ENCODE data around the gene NTM.
A peak's percentile ranks its signal among the peaks of the same experiment; 100 is the strongest.

Gene NTM

DNA sequence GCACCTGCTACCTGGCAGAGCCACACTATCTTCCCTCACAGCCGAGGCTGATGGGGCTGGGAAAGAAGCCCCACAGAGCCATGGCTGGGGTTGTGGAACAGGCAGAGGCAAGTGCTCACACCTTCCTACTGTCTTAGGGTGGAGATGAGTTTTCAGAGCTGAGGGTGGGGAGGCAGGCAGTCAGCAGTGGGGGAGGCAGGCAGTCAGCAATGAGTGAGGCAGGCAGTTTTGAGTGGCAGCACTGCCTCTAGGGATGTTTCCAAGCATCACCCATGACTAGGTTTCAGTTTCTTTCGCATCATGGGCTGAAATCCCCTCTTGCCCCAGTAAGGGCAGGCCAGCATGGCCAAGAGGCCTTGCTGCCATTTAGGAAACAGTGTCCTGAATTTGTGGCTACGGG is 41.6 kb upstream of the NTM start:
- Histone ChIP-seq H3K4ac (ENCODE audit: low read length) (no peak overlapping the region), H2BK120ac (ENCODE audit: low read depth, low read length) (no peak overlapping the region), H3K4me2 (ENCODE audit: insufficient read depth, low read length, poor library complexity, severe bottlenecking) (no peak overlapping the region), H3K18ac (ENCODE audit: low read length) (peak overlapping the region; percentile 46), H2AFZ (ENCODE audit: low read length) (no peak overlapping the region), H2BK12ac (ENCODE audit: low read length) (no peak overlapping the region), H2BK15ac (ENCODE audit: low read length) (no peak overlapping the region), H3K9ac (ENCODE audit: low read depth, low read length, poor library complexity) (no peak overlapping the region), H3K14ac (ENCODE audit: low read length) (no peak overlapping the region), H2BK5ac (ENCODE audit: low read length) (no peak overlapping the region), H4K91ac (ENCODE audit: low read depth, low read length, poor library complexity) (no peak overlapping the region), H2AK5ac (ENCODE audit: low read depth, low read length) (peak overlapping the region; percentile 36), H3K36me3 (replicated peaks in 1 of 2; ENCODE audit: control insufficient read depth in 2 of 2, insufficient read depth in 2 of 2, low read length in 2 of 2) (no peaks in the 10 kb centered on the region), H4K8ac (ENCODE audit: low read depth, low read length) (no peak overlapping the region), H3K23ac (ENCODE audit: low read depth, low read length, poor library complexity) (no peak overlapping the region), H3K9me3 (replicated peaks in 1 of 2; ENCODE audit: control insufficient read depth in 2 of 2, insufficient read depth in 1 of 2, low read depth in 1 of 2, low read length in 2 of 2) (peaks cover 0 to 3% of the 10 kb centered on the region in 2 donors), H3K27ac (replicated peaks; ENCODE audit: low read length) (no peak overlapping the region), H3K4me3 (ENCODE audit: low read length in 2 of 2) (no peak overlapping the region), H3K79me1 (ENCODE audit: low read depth, low read length) (no peaks in the 10 kb centered on the region), H3K27me3 (ENCODE audit: control insufficient read depth in 3 of 3, insufficient read depth in 3 of 3, low read depth in 1 of 3, low read length in 3 of 3) (no peaks in the 10 kb centered on the region), H3K4me1 (ENCODE audit: control insufficient read depth in 2 of 2, insufficient read depth in 1 of 2, low read depth in 1 of 2, low read length in 2 of 2) (peaks cover 0 to 2% of the 10 kb centered on the region in 2 donors)
- WGBS, 2 donors (ENCODE audit: extremely low coverage in 2 of 2, insufficient read length in 2 of 2, insufficient replicate concordance in 1 of 2), result no CpG with 5 or more reads among the region's 3 CpGs
- no peak for DNase-seq (ENCODE audit: low spot score)

DNA sequence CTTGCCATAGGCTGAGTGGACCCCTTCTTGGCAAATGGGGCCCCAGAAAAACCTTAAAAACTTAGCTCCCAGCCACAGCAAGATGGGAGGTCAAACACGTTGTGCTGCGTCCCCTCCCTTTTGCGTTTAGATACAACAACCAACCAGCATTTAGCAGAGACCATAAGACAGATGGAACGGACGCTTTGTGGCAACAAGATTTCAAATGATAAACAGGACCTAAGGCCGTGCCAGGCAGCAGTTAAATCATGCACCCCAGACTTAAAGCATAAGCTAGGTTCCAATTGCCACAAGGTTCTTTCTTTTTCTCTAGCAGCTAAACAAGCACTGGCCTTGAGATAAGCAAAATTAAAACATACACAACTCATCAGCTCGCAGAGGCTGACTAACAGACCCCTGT is 39.4 kb upstream of the NTM start:
- no peak overlapping the region for H4K8ac ChIP-seq (ENCODE audit: low read depth, low read length)
- H2AFZ ChIP-seq (ENCODE audit: low read length), result no peak overlapping the region
- H3K9ac ChIP-seq (ENCODE audit: low read depth, low read length, poor library complexity), result no peak overlapping the region
- H2BK15ac ChIP-seq (ENCODE audit: low read length), result no peak overlapping the region
- no peak overlapping the region for H2BK12ac ChIP-seq (ENCODE audit: low read length)
- no peak overlapping the region for H3K27ac ChIP-seq (replicated peaks; ENCODE audit: low read length)
- H3K14ac ChIP-seq (ENCODE audit: low read length), result no peak overlapping the region
- no peak overlapping the region for H3K4me2 ChIP-seq (ENCODE audit: insufficient read depth, low read length, poor library complexity, severe bottlenecking)
- no peak overlapping the region for H2BK120ac ChIP-seq (ENCODE audit: low read depth, low read length)
- no peaks in the 10 kb centered on the region for H3K79me1 ChIP-seq (ENCODE audit: low read depth, low read length)
- no peak for DNase-seq (ENCODE audit: low spot score)
- no peak overlapping the region for H2BK5ac ChIP-seq (ENCODE audit: low read length)
- H3K18ac ChIP-seq (ENCODE audit: low read length), result no peak overlapping the region
- WGBS, 2 donors (ENCODE audit: extremely low coverage in 2 of 2, insufficient read length in 2 of 2, insufficient replicate concordance in 1 of 2), result no CpG with 5 or more reads among the region's 7 CpGs
- no peak overlapping the region for H3K4ac ChIP-seq (ENCODE audit: low read length)
- H3K4me3 ChIP-seq (ENCODE audit: low read length in 2 of 2), result no peak overlapping the region
- H3K36me3 ChIP-seq (replicated peaks in 1 of 2; ENCODE audit: control insufficient read depth in 2 of 2, insufficient read depth in 2 of 2, low read length in 2 of 2), result no peaks in the 10 kb centered on the region
- H3K23ac ChIP-seq (ENCODE audit: low read depth, low read length, poor library complexity), result no peak overlapping the region
- H2AK5ac ChIP-seq (ENCODE audit: low read depth, low read length), result no peak overlapping the region
- H3K9me3 ChIP-seq (replicated peaks in 1 of 2; ENCODE audit: control insufficient read depth in 2 of 2, insufficient read depth in 1 of 2, low read depth in 1 of 2, low read length in 2 of 2), result peaks cover 0 to 3% of the 10 kb centered on the region in 2 donors
- H3K4me1 ChIP-seq (ENCODE audit: control insufficient read depth in 2 of 2, insufficient read depth in 1 of 2, low read depth in 1 of 2, low read length in 2 of 2), result no peaks in the 10 kb centered on the region
- no peak overlapping the region for H4K91ac ChIP-seq (ENCODE audit: low read depth, low read length, poor library complexity)
- no peaks in the 10 kb centered on the region for H3K27me3 ChIP-seq (ENCODE audit: control insufficient read depth in 3 of 3, insufficient read depth in 3 of 3, low read depth in 1 of 3, low read length in 3 of 3)

DNA sequence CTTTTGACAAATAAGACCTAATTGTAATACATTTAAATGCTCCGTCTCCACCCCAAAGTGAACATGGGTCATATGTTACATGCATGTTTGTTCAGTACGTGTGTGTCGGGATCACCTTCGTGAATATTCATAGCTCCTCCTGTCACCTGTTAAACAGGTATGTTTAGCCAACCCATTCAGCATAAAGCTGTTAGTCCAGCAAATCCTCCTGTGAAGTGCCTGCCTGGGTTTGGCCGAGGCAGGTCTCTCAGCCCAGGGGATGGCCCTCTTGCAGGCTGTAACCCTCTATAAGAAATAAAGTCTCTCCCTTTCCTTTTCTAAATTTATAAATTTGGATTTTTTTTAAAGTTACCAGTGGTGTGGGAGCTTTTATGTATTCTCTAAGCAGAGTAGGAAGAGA is 38.9 kb upstream of the NTM start:
- no peak overlapping the region for H4K91ac ChIP-seq (ENCODE audit: low read depth, low read length, poor library complexity)
- no peaks in the 10 kb centered on the region for H3K79me1 ChIP-seq (ENCODE audit: low read depth, low read length)
- no CpG with 5 or more reads among the region's 5 CpGs for WGBS, 2 donors (ENCODE audit: extremely low coverage in 2 of 2, insufficient read length in 2 of 2, insufficient replicate concordance in 1 of 2)
- no peak overlapping the region for H2AFZ ChIP-seq (ENCODE audit: low read length)
- no peak overlapping the region for H3K4ac ChIP-seq (ENCODE audit: low read length)
- no peak overlapping the region for H3K14ac ChIP-seq (ENCODE audit: low read length)
- no peak overlapping the region for H3K27ac ChIP-seq (replicated peaks; ENCODE audit: low read length)
- no peaks in the 10 kb centered on the region for H3K4me1 ChIP-seq (ENCODE audit: control insufficient read depth in 2 of 2, insufficient read depth in 1 of 2, low read depth in 1 of 2, low read length in 2 of 2)
- H3K27me3 ChIP-seq (ENCODE audit: control insufficient read depth in 3 of 3, insufficient read depth in 3 of 3, low read depth in 1 of 3, low read length in 3 of 3), result no peaks in the 10 kb centered on the region
- no peak overlapping the region for H3K18ac ChIP-seq (ENCODE audit: low read length)
- H2BK5ac ChIP-seq (ENCODE audit: low read length), result no peak overlapping the region
- no peak overlapping the region for H2BK15ac ChIP-seq (ENCODE audit: low read length)
- H2AK5ac ChIP-seq (ENCODE audit: low read depth, low read length), result no peak overlapping the region
- peaks cover 0 to 3% of the 10 kb centered on the region in 2 donors for H3K9me3 ChIP-seq (replicated peaks in 1 of 2; ENCODE audit: control insufficient read depth in 2 of 2, insufficient read depth in 1 of 2, low read depth in 1 of 2, low read length in 2 of 2)
- no peaks in the 10 kb centered on the region for H3K36me3 ChIP-seq (replicated peaks in 1 of 2; ENCODE audit: control insufficient read depth in 2 of 2, insufficient read depth in 2 of 2, low read length in 2 of 2)
- no peak overlapping the region for H2BK12ac ChIP-seq (ENCODE audit: low read length)
- H3K4me3 ChIP-seq (ENCODE audit: low read length in 2 of 2), result no peak overlapping the region
- H4K8ac ChIP-seq (ENCODE audit: low read depth, low read length), result no peak overlapping the region
- H2BK120ac ChIP-seq (ENCODE audit: low read depth, low read length), result no peak overlapping the region
- DNase-seq (ENCODE audit: low spot score), result no peak
- no peak overlapping the region for H3K4me2 ChIP-seq (ENCODE audit: insufficient read depth, low read length, poor library complexity, severe bottlenecking)
- H3K9ac ChIP-seq (ENCODE audit: low read depth, low read length, poor library complexity), result no peak overlapping the region
- no peak overlapping the region for H3K23ac ChIP-seq (ENCODE audit: low read depth, low read length, poor library complexity)

DNA sequence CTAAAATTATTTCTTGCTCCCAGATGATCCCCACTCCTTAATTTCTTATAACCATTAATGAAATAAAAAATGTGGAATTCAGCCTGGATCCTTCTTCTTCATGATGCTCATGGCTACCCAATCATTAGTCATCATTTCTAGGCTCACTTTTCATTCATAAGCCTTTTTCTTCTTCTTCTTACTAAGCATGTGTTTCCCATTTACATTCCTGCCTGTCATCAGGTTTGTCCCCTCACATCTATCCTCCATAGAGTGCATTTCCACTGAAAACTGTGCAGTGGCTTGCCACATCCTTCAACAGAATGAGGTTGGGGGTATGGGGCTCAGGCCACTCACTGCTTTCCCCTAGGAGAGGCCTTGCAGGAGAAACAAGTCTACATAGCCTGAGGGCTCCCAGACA is 35.8 kb upstream of the NTM start:
- no peak overlapping the region for H3K27ac ChIP-seq (replicated peaks; ENCODE audit: low read length)
- H2BK5ac ChIP-seq (ENCODE audit: low read length), result no peak overlapping the region
- no peak overlapping the region for H2BK15ac ChIP-seq (ENCODE audit: low read length)
- no peak overlapping the region for H3K14ac ChIP-seq (ENCODE audit: low read length)
- H3K4ac ChIP-seq (ENCODE audit: low read length), result no peak overlapping the region
- H2AK5ac ChIP-seq (ENCODE audit: low read depth, low read length), result no peak overlapping the region
- no peak overlapping the region for H2BK12ac ChIP-seq (ENCODE audit: low read length)
- no peak overlapping the region for H2AFZ ChIP-seq (ENCODE audit: low read length)
- no peak overlapping the region for H4K91ac ChIP-seq (ENCODE audit: low read depth, low read length, poor library complexity)
- H3K36me3 ChIP-seq (replicated peaks in 1 of 2; ENCODE audit: control insufficient read depth in 2 of 2, insufficient read depth in 2 of 2, low read length in 2 of 2), result no peaks in the 10 kb centered on the region
- DNase-seq (ENCODE audit: low spot score), result no peak
- no peak overlapping the region for H2BK120ac ChIP-seq (ENCODE audit: low read depth, low read length)
- no peaks in the 10 kb centered on the region for H3K79me1 ChIP-seq (ENCODE audit: low read depth, low read length)
- H3K9me3 ChIP-seq (replicated peaks in 1 of 2; ENCODE audit: control insufficient read depth in 2 of 2, insufficient read depth in 1 of 2, low read depth in 1 of 2, low read length in 2 of 2), result peaks cover 0 to 3% of the 10 kb centered on the region in 2 donors
- no peak overlapping the region for H3K4me2 ChIP-seq (ENCODE audit: insufficient read depth, low read length, poor library complexity, severe bottlenecking)
- no peak overlapping the region for H3K4me3 ChIP-seq (ENCODE audit: low read length in 2 of 2)
- H3K27me3 ChIP-seq (ENCODE audit: control insufficient read depth in 3 of 3, insufficient read depth in 3 of 3, low read depth in 1 of 3, low read length in 3 of 3), result no peaks in the 10 kb centered on the region
- no peak overlapping the region for H4K8ac ChIP-seq (ENCODE audit: low read depth, low read length)
- no peaks in the 10 kb centered on the region for H3K4me1 ChIP-seq (ENCODE audit: control insufficient read depth in 2 of 2, insufficient read depth in 1 of 2, low read depth in 1 of 2, low read length in 2 of 2)
- H3K23ac ChIP-seq (ENCODE audit: low read depth, low read length, poor library complexity), result no peak overlapping the region
- H3K9ac ChIP-seq (ENCODE audit: low read depth, low read length, poor library complexity), result no peak overlapping the region
- no peak overlapping the region for H3K18ac ChIP-seq (ENCODE audit: low read length)

Data from neuronal stem cell (in vitro differentiated cells).